K562 (cell line): ENCODE results near the gene GRSF1. TPM values are rescaled to one million over a fixed set of nuclear protein-coding genes. Genes with fewer than 3 reads are reported as not detected.

Experiments used
- ATAC-seq: fragments of 200-7000 bp; cut with Tn5 transposase; 3 replicates; pipeline ENCODE4 v1.9.1; 2020; ENCODE audit warnings: moderate library complexity
- BruUV-seq: library from RNA; stranded (reverse); fragments of 400-500 nt; replicated peaks from 2 replicates; lab custom pipeline; 2021; lab: Mats Ljungman, UMichigan
- CTCF ChIA-PET: fragments of 300-600 bp; formaldehyde crosslinking; extraction: SDS; loops from one replicate; lab custom pipeline; 2021; ENCODE audit warnings: low intra/inter-chr PET ratio; lab: Yijun Ruan, JAX
- POLR2A ChIA-PET: fragments of 300-600, 350-650 bp; sonication (Branson Sonifier 250); formaldehyde crosslinking; extraction: SDS; loops from one replicate; lab custom pipeline; 2021; ENCODE audit warnings: antibody characterized with exemption, inconsistent platforms; lab: Yijun Ruan, JAX
- DNase-seq, 4 experiments: peaks; one replicate each; pipeline versions ENCODE4 v3.0.0 to v3.0.0-alpha.2; 2011 to 2018; ENCODE audit warnings: low spot score in 3 of 4, mixed read lengths in 3 of 4; ENCODE audit errors: extremely low read depth in 1 of 4
- FAIRE-seq: peaks from 2 replicates; lab custom pipeline; 2011; peaks lifted over from hg19 to GRCh38; lab: Jason Lieb, UNC
- H2AFZ ChIP-seq: 2 replicates; pipeline ENCODE4 v1.6.0; 2011; ENCODE audit warnings: low read depth, low read length, control low read depth, inconsistent platforms
- H3K27ac ChIP-seq: fragments of 200-600 bp; 3 replicates; pipeline ENCODE4 v1.8.0; 2011; ENCODE audit warnings: low read depth, mild to moderate bottlenecking, control low read depth, inconsistent platforms, low read length, moderate library complexity, mixed read lengths; ENCODE audit errors: extremely low read depth
- H3K27me3 ChIP-seq, 2 experiments: fragments of 300-600 bp in 1 of 2; 2 replicates in 1 of 2; 3 replicates in 1 of 2; pipeline versions ENCODE4 v1.6.0 to v1.8.0; 2011; ENCODE audit warnings: inconsistent platforms in 2 of 2, low read length in 2 of 2, mild to moderate bottlenecking in 1 of 2, mixed read lengths in 1 of 2, moderate library complexity in 1 of 2; ENCODE audit not compliant: control insufficient read depth in 2 of 2, insufficient read depth in 2 of 2
- H3K36me3 ChIP-seq: fragments of 300-600 bp; 3 replicates; pipeline ENCODE4 v1.8.0; 2011; ENCODE audit warnings: mild to moderate bottlenecking, low read length, inconsistent platforms; ENCODE audit not compliant: control insufficient read depth, insufficient read depth
- H3K4me1 ChIP-seq, 2 experiments: fragments of 200-600 bp in 1 of 2; replicated peaks in 1 of 2; 2 replicates in 1 of 2; 3 replicates in 1 of 2; pipeline versions ENCODE4 v1.5.1 to v1.8.0; 2011; ENCODE audit warnings: inconsistent platforms in 2 of 2, low read length in 2 of 2, mild to moderate bottlenecking in 1 of 2, mixed read lengths in 1 of 2, moderate library complexity in 1 of 2; ENCODE audit not compliant: control insufficient read depth in 2 of 2, insufficient read depth in 2 of 2
- H3K4me2 ChIP-seq: 2 replicates; pipeline ENCODE4 v1.6.1; 2011; ENCODE audit warnings: low read length, control low read depth, inconsistent platforms, mixed read lengths; ENCODE audit not compliant: insufficient read depth
- H3K4me3 ChIP-seq: fragments of 200-600 bp; sonication (generic), shearing (Covaris generic); 2 replicates; pipeline ENCODE4 v1.5.1; 2016; ENCODE audit warnings: control low read depth, inconsistent platforms
- H3K79me2 ChIP-seq: fragments of 200-600 bp; 3 replicates; pipeline ENCODE4 v1.8.0; 2011; ENCODE audit warnings: low read length, inconsistent platforms; ENCODE audit not compliant: control insufficient read depth, insufficient read depth
- H3K9ac ChIP-seq, 2 experiments: 2 replicates each; pipeline versions ENCODE4 v1.6.0 to v1.6.1; 2011; ENCODE audit warnings: low read depth in 2 of 2, low read length in 2 of 2, control low read depth in 1 of 2, inconsistent platforms in 1 of 2, mild to moderate bottlenecking in 1 of 2, mixed read lengths in 1 of 2; ENCODE audit not compliant: insufficient read depth in 1 of 2
- H3K9me1 ChIP-seq: one replicate; pipeline ENCODE4 v1.6.0; 2011; ENCODE audit warnings: inconsistent platforms, mild to moderate bottlenecking, low read length, moderate library complexity; ENCODE audit not compliant: control insufficient read depth, insufficient read depth
- H3K9me3 ChIP-seq: replicated peaks from 2 replicates; pipeline ENCODE4 v1.5.1; 2011; ENCODE audit warnings: low read depth, low read length, inconsistent platforms; ENCODE audit not compliant: control insufficient read depth, insufficient read depth
- H4K20me1 ChIP-seq: replicated peaks from 2 replicates; pipeline ENCODE4 v1.6.1; 2011; ENCODE audit warnings: low read length, inconsistent platforms, mixed read lengths; ENCODE audit not compliant: control insufficient read depth, insufficient read depth
- ATF1 ChIP-seq, 2 experiments: fragments of 450-650 bp in 1 of 2; IDR thresholded peaks; 2 replicates each; pipeline ENCODE4 v1.6.1; 2016; ENCODE audit warnings: missing compliant biosample characterization in 1 of 2, missing genetic modification characterization in 1 of 2
- BACH1 ChIP-seq: fragments of 200-800 bp; sonication (Bioruptor generic); IDR thresholded peaks from 2 replicates; pipeline ENCODE4 v1.6.1; 2016; ENCODE audit warnings: missing genetic modification characterization, missing compliant biosample characterization
- MAFG ChIP-seq: fragments of 450-650 bp; conservative IDR thresholded peaks from 2 replicates; pipeline ENCODE4 v1.6.1; 2016; ENCODE audit warnings: missing genetic modification characterization, missing compliant biosample characterization
- MEF2D ChIP-seq: conservative IDR thresholded peaks from 2 replicates; pipeline ENCODE4 v1.6.1; 2016; ENCODE audit warnings: low read depth, missing genetic modification characterization, missing compliant biosample characterization
- NCOA4 ChIP-seq: fragments of 450-650 bp; IDR thresholded peaks from 2 replicates; pipeline ENCODE4 v1.6.1; 2018; ENCODE audit warnings: mild to moderate bottlenecking; ENCODE audit not compliant: partially characterized antibody
- REST ChIP-seq, 2 experiments: fragments of 450-650 bp; formaldehyde crosslinking in 1 of 2; IDR thresholded peaks; 2 replicates each; pipeline versions ENCODE4 v1.4.0 to v1.6.1; 2014 to 2020; ENCODE audit warnings: mild to moderate bottlenecking in 2 of 2, borderline replicate concordance in 1 of 2, low read depth in 1 of 2
- TCF7L2 ChIP-seq: fragments of 150-350 bp; IDR thresholded peaks from 2 replicates; pipeline ENCODE4 v1.6.1; 2016; ENCODE audit warnings: low read depth, mild to moderate bottlenecking, low read length, moderate library complexity
- THRB ChIP-seq: fragments of 450-650 bp; formaldehyde crosslinking; conservative IDR thresholded peaks from 2 replicates; pipeline ENCODE4 v1.4.0; 2022; ENCODE audit warnings: mild to moderate bottlenecking, missing genetic modification characterization
- ZBTB2 ChIP-seq: fragments of 450-650 bp; IDR thresholded peaks from 2 replicates; pipeline ENCODE4 v1.6.1; 2016; ENCODE audit warnings: antibody characterized with exemption
- ZNF316 ChIP-seq: fragments of 450-650 bp; IDR thresholded peaks from 2 replicates; pipeline ENCODE4 v1.6.1; 2016
- WGBS: fragments of 100-300 bp; shearing (Covaris generic); methylation state at CpG from one replicate; pipeline ENCODE4 v1.1.6; 2016; ENCODE audit warnings: low coverage, mixed read lengths; ENCODE audit not compliant: insufficient coverage; ENCODE audit errors: missing lambda C conversion rate; 5-methylcytosine and 5-hydroxymethylcytosine counted together
- in situ Hi-C: fragments of 300-500 bp; cut with MboI; formaldehyde crosslinking; loops from 4 replicates; pipeline ENCODE4 v1.15.0; 2018; ENCODE audit warnings: inconsistent platforms, mixed read lengths
- intact Hi-C: fragments of 100-400 bp; cut with micrococcal nuclease; formaldehyde crosslinking; loops from 2 replicates; pipeline ENCODE4 v1.14.2; 2022
- polyA plus RNA-seq, 8 experiments: library from polyadenylated mRNA; depleted of rRNA in 4 of 8; stranded (reverse) in 5 of 8; unstranded in 3 of 8; fragments of >200 nt; fragmentation: Nextera tagmentation in 2 of 8; fragmentation: Illumina TruSeq in 1 of 8; extraction: Ambion mirVana in 2 of 8; extraction: Trizol in 1 of 8; gene quantifications; 2 replicates each; pipeline versions ENCODE4 v1.2.1 to v1.2.3, GENCODE V29; 2011 to 2014; ENCODE audit warnings: inconsistent platforms in 1 of 8, missing spikeins in 1 of 8
- total RNA-seq, 7 experiments: library from RNA; depleted of rRNA in 6 of 7; stranded (reverse); fragments of >200 nt in 6 of 7; fragmentation: Illumina TruSeq in 2 of 7; extraction: Trizol in 2 of 7; gene quantifications; 2 replicates each; pipeline versions ENCODE4 v1.2.1 to v1.2.3, GENCODE V29; 2011 to 2021; ENCODE audit warnings: low replicate concordance in 1 of 7
- TF ChIP-seq, protein P1 (sequence below), 2 experiments: fragments of 450-650 bp in 1 of 2; sonication (generic) in 1 of 2; formaldehyde crosslinking; conservative IDR thresholded peaks; 2 replicates each; pipeline versions ENCODE4 v1.4.0 to v1.8.1; 2020 to 2022; ENCODE audit warnings: mild to moderate bottlenecking in 1 of 2, missing genetic modification reagents in 1 of 2

Gene GRSF1
- total and polyA plus RNA-seq, 9 of the 15 experiments (the other 6 are each of a cell fraction or from before 2014, with no cell fraction given), result 33.0 to 105 (median 76.0) TPM

GRCh38 chr4:70787496-70787895 lies 52.2 kb downstream of the GRSF1 start:
- intact Hi-C loops, result no loop called here
- no peak for FAIRE-seq
- POLR2A ChIA-PET, result interaction anchor here (0.6 kb wide), 1 partner anchor 35 kb away, joined by 3 read pairs; no protein-coding TSS in a partner anchor
- TF ChIP-seq NCOA4, result no peak
- TF ChIP-seq, protein P1, sequence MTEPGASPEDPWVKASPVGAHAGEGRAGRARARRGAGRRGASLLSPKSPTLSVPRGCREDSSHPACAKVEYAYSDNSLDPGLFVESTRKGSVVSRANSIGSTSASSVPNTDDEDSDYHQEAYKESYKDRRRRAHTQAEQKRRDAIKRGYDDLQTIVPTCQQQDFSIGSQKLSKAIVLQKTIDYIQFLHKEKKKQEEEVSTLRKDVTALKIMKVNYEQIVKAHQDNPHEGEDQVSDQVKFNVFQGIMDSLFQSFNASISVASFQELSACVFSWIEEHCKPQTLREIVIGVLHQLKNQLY (CRISPR knock-in tag; conservative IDR thresholded peaks at IDR 0.05), result no peak
- TF ChIP-seq TCF7L2, result no peak
- no peak for TF ChIP-seq MEF2D
- TF ChIP-seq THRB (CRISPR knock-in tag), result no peak
- TF ChIP-seq BACH1 (tag), result no peak
- TF ChIP-seq MAFG (tag), result 0 out of 2 replicates have a peak, but pooled peaks have one; percentile 22
- no peak for TF ChIP-seq ATF1 (CRISPR knock-in tag; IDR thresholded peaks at IDR 0.05)
- no peak for TF ChIP-seq ATF1 (tag; IDR thresholded peaks at IDR 0.05)
- TF ChIP-seq ZBTB2, result no peak
- TF ChIP-seq REST (IDR thresholded peaks at IDR 0.05; ENCODE audit: borderline replicate concordance), result no peak
- TF ChIP-seq REST (CRISPR knock-in tag; IDR thresholded peaks at IDR 0.05; ENCODE audit: low read depth), result no peak
- TF ChIP-seq ZNF316, result peak; percentile 81

More at GRCh38 chr4:70787496-70787895, 52.2 kb downstream of the GRSF1 start:
- H3K36me3 ChIP-seq, result peaks cover 9% of the 10 kb centered on the region; the same call in 2 of the 3 replicates
- H4K20me1 ChIP-seq, result no peaks in the 10 kb centered on the region
- no peaks in the 10 kb centered on the region for H3K9me3 ChIP-seq
- no peak overlapping the region for H2AFZ ChIP-seq
- H3K27ac ChIP-seq, result no peak overlapping the region
- H3K4me2 ChIP-seq, result no peak overlapping the region
- H3K27me3 ChIP-seq, result no peaks in the 10 kb centered on the region
- CTCF ChIA-PET, result no interaction called here
- no peak overlapping the region for H3K4me3 ChIP-seq
- no peak overlapping the region for H3K9ac ChIP-seq
- no peaks in the 10 kb centered on the region for H3K4me1 ChIP-seq
- BruUV-seq, result no TSS peak
- in situ Hi-C loops, result no loop called here
- 85% methylated on average over 5 of the region's 5 CpGs for WGBS
- no peaks in the 10 kb centered on the region for H3K9me1 ChIP-seq
- DNase-seq, result no peak
- ATAC-seq, result no peak
- no peaks in the 10 kb centered on the region for H3K79me2 ChIP-seq
